Activated CD4-positive, alpha-beta T cell treated with anti-CD3 and anti-CD28 coated beads, Interleukin-10, Interleukin-2, amounts not matched to agents 100 ng/mL and 50 ng/mL, durations not matched to agents 16 hours and 8 hours (primary cell): Measurements from ENCODE around the gene CALN1.
"Not testable (repeated sequence)": the region's sequence is repeated elsewhere in the genome, so short reads cannot be mapped to it uniquely, and the experiment has no call there.

Experiments used
- DNase-seq: peaks from one replicate; pipeline ENCODE4 v3.0.0-alpha.2; 2020

CALN1 gene

DNA sequence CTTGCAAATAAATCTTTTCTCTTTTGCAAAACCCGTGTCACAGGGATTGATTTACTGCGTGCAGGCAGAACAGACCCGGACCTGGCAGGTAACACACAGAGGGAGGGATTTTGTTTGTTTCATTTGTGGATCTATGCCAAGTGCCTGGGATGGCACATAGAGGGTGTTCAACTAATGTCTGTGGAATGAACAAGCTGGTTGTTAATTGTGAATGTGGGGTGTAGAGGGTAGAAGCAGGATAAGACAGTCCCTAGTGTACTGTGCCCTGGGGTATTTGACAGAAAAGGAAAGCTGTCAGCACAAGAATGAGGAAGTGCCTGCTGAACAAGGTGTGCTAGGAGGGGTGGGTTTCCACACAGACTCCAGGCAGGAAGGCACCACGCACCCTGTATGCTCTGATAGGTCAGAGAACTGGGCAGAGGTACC lies 331.8 kb downstream of the CALN1 start:
- no peak for DNase-seq

DNA sequence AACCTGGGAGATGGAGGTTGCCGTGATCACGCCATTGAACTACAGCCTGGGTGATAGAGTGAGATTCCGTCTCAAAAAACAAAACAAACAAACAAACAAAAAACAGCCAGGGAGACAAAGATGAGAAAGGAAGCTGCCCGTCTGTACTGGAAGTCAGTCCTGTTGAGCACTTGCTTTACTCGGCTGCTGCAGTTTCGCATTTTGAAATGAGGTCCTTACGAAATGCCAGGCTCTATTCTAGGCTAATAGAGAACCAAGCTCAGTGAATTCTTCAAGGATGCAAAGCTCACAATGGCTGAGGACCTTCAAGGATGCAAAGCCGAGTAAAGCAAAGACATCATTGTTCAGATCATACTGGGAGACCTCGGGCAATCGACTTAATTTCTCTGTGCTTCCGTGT lies 333.3 kb downstream of the CALN1 start:
- DNase-seq, result no peak

DNA sequence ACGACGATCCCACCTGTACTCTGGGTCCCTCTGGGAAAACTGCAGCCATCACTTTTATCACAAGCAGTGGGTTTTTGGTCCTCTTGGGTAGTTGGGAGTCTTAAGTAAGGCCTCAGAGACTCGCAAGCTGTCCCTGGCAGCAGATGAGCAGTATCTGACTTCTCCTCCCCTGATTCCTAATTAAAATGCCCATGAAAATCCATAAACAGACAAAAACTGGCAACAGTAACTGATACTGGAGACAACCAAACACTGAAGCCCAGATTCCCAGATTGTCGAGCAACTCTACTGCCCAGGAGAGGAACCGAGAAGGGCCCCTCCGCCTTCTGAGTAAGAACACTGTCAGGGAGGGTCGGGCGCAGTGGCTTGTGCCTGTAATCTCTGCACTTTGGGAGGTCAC lies 333.8 kb downstream of the CALN1 start:
- DNase-seq, result no peak

DNA sequence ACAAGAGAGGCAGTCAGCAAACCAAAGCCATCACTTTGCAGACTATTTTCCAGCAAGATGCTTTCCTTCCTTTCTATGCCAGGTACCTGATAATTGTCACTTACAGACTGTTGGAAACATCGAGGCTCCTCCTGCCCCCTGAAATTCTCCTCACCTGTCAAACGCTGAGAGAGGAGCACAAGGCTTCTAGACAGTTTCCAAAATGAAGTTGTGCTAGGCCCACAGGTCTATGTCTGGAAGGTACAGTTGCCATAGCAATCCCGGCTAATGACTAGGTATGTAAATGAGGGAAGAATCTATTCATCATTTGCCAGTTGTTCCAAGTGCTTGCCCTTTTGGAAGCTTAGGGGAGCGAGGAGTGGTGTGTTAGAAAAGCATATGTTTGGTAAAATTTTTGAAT lies 334.4 kb downstream of the CALN1 start:
- no peak for DNase-seq

DNA sequence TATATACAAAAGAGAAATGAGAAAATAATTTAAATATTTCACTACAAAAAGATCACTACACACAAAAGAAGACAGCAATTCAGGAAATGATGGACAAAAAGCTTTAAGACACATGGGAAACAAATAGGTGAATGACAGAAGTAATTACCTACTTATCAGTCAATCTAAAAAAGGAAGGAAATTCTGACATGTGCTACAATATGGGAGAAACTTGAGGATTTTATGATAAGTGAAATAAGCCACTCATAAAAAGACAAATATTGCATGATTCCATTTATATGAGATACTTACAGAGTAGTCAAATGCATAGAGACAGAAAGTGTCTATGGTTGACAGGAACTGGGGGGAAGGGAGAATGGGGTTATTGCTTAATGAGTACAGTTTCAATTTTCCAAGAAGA lies 339.2 kb downstream of the CALN1 start:
- DNase-seq, result no peak

DNA sequence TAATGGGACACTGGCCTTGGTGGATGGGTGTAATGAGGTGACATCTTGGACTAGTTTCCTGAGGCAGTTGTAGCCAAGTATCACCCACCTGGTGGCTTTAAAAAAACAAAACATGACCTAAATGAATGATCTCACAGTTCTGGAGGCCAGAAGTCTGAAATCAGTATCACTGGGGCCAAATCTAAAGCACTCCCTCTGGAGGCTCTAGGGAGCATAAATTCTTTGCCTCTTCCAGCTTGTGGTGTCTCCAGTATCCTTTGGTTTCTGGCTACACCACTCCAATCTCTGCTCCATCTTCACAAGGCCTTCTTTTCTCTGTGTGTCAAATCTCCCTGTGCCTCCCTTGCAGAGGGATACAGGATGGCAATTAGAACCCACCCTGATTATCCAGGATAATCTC lies 342.9 kb downstream of the CALN1 start:
- no peak for DNase-seq

DNA sequence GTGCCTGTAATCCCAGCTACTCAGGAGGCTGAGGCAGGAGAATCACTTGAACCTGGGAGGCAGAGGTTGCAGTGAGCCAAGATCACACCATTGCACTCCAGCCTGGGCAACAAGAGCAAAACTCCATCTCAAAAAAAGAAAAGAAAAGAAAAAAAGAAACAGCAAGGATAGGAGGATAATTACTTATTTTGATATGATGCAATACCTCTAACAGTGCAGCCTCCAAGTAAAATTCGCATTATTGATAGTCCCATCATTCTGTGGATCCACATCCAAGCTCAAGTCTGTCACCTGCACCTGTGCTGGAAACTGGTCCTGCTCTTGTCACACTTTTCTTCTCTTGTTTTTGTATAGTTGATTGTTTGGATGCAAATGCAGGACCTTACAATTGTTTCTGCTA lies 346.4 kb downstream of the CALN1 start:
- not testable (repeated sequence) for DNase-seq

DNA sequence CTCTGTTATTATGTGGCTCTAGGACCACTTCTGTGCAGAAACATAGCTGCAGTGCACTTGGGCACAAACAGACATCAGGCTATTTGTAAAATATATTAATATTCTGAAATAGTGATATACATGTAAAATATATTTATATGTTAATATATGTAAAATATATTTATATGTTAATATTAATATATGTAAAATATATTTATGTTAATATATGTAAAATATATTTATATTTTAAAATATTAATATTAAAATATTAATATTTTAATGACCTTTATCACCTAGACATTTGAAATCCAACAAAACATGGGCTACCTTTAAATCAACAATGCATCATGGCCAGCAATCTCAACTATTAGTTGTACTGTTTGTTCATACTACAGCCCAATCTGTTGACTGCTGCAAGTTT lies 347.2 kb downstream of the CALN1 start:
- DNase-seq, result no peak

DNA sequence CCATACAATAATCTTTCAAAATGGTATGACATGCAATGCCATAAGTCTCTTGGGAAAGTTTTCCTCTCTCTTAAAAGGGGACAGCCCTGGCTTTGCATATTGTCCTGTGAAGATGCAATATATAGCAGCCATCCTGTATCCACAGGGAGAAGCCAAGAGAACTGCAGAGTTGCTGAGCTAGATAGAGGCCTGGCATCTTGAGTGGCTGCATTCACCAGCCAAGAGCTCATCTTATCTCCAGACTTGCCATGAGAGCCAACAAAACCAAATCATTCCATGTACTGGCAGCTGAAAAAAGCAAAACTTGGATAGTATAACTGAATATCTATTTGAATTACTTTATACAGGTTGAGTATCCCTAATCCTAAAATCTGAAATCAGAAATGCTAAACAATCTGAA lies 348.8 kb downstream of the CALN1 start:
- DNase-seq, result no peak

DNA sequence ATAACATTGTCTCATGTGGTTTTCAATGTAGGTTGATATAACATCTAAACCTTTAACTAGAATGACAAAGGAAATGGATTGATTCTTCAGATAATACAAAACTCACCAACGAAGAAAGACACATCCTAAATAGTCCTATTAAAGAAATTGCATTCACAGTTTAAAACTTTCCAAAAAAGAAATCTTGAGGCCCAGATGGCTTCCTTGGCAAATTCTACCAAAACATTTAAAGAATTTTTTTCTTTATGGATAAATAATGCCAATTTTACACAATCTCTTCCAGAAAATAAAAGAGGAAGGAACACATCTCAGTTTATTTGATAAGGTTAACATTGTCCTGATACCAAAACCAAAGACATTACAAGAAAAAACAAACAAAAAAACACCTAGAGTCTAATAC lies 349.5 kb downstream of the CALN1 start:
- DNase-seq, result no peak

DNA sequence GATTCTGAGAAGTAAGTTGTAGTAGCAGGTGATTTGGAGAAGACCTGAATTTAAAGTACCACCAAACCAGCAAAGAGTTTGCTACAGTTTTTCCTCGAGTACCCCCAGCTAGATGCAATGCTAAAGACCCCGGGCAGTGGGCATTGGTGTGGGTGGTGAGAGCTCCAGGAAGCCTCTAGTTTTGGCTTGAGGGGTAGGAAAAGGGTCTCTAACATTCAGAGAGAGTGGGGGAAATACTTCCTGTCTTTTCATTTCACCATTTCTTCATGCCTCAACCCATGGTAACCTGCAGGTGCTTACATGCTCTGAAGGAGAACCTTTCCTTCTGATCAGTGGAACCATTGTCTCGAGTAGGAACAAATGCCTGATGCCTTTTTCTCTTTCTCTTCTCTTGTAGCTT lies 352.2 kb downstream of the CALN1 start:
- DNase-seq, result no peak

DNA sequence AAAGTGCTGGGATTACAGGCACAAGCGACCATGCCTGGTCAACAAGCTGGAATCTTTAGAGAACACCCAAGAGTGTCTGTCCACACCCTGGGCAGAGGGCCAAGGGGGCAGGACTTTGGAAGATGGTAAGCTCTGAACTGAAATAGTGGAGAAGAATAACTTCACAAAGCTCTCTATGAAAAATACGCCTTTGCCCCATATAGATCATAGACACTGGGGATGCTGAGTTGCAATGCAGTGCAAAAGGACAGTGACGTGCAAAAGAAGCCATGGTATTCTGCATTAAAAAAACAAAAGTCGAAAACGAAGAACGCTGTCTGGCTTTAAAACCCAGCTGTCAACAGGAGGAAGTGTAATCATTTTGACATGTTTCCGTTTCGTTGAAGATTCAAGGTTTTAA lies 353.6 kb downstream of the CALN1 start:
- DNase-seq, result no peak

DNA sequence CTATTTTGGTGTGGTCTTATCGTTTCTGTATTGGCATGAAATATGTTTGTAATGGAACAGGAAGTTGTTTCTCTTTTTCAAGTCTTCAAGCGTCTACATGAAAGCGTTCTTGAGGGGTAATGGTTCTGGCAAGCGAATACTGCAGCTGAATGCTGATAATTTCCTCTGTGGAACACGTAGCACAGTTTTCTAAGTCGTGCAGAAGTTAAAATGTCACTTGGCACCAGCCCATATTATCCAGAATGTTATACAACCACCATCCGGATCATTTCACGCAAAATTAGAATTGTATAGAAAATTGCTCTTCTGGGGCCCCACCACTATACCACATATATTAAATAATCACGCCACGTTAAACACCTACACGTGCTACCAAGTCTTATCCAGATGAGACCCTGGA lies 354.3 kb downstream of the CALN1 start:
- DNase-seq, result no peak

DNA sequence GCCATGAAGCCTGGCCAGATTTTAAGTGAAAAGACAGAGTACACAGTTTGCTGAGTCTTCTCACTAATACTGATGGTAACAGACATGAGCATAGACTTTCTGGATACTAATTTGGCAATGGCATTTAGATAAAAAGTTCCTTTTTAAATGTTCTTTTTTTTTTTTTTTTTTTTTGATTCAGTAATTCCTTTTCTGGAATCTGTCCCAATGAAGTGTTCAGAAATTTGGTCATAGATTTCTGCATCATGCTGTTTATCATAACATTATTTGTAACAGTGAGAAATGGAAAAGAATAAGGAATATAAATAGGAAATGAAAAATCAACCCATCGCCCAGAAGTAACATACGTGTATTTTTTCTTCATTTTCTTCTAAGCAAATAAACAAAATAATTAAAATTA lies 354.9 kb downstream of the CALN1 start:
- no peak for DNase-seq

DNA sequence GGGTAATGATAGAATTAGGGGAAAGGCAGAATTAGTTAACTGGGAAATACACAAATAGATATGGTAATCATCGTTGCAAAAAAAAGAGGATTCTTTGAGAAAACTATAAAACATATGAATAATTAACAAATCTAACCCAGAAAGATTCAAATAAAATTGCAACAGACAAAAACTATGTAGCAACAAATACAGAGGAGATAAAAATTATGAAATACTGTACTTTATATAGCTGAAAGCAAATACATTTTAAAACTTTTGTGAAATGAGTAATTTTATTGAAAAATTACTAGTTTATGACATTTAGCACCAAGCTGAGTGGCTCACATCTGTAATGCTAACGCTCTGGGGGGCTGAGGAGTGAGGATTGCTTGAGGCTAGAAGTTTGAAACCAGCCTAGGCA lies 356.7 kb downstream of the CALN1 start:
- no peak for DNase-seq

DNA sequence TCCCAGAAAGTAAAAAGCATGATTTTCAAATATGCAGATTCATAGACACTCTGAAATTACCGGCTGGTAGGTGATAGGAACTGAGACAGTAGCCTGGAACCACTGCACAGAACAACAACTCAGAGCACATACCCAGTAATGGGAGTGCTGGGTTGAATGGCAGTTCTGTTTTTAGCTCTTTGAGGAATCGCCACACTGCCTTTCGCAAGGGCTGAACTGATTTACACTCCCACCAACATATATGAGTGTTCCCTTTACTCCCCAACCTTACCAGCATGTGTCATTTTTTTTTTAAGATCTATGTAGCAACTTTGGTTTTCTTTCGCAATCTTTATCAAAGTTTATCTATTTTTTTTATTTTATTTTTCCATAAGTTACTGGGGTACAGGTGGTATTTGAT lies 358.8 kb downstream of the CALN1 start:
- no peak for DNase-seq

DNA sequence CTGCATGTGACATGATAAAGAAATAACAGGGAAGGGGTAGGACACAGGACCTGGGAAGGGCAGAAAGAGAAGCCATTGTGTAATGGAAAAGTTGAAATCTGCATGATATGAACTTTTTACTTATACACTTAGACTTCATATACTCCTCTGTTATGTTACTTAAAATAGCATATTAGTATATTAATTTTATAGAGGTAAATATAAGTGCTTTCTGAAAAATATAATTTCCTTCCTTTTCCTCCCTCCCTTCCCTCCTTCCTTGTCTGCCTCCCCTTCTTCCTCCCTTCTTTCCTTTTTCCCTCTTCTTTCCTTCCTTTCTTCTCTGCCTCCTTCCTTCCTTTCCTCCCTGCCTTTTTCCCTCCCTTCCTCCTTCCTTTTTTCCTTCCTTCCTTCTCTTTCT lies 363.7 kb downstream of the CALN1 start:
- DNase-seq, result no peak

DNA sequence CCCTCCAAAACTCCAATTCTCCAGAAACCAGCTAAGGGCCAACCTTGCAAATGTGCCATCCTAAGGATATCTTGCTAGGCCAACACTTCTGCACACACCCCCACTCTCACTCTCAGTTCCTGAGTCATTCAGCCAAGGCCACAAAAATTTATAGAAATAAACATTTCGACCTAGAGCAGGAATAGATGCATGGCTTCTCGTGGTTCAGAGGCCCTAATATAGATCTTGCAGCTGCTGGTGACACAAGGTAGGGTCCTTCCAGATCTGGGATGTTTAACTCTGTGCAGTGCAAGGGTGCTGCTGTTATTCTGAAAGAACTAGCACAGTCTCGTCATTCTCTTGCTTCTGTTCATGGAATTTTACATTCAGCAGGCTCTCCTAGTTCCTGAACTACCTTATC lies 369.3 kb downstream of the CALN1 start:
- no peak for DNase-seq

DNA sequence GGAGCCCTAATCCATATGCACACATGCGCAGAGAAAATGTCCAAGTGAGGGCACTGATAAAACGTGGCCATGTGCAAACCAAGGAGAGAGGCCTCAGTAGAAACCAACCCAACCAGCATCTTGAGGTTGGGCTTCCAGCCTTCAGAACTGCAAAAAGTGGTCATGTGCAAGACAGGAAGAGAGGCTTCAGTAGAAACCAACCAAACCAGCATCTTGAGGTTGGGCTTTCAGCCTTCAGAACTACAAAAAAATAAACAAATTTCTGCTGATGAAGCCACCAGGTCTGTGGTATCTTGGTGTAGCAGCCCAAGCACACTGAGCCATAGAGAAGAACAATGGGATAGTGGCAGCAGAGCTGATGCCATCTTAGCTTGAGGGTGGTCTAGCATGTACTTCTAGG lies 371.5 kb downstream of the CALN1 start:
- no peak for DNase-seq

DNA sequence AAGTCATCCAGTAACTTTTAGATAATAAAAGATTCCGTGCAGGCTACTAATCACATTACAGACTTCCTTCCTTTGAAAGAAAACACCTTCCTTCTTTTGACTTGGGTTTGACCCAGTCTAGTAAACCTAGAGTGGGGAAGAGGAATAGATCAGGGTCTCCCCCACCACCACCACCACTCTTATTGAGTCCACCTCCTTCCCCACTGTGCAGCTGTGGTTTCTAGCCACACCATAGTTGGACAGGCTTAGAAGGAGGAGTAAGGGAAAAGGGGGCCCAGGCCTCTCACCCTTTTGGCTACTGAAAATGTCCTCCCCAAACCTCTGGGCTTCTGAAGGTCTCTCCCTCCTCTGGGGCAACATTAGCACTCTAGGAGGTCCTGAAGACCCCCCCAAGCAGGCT lies 372.7 kb downstream of the CALN1 start:
- no peak for DNase-seq

DNA sequence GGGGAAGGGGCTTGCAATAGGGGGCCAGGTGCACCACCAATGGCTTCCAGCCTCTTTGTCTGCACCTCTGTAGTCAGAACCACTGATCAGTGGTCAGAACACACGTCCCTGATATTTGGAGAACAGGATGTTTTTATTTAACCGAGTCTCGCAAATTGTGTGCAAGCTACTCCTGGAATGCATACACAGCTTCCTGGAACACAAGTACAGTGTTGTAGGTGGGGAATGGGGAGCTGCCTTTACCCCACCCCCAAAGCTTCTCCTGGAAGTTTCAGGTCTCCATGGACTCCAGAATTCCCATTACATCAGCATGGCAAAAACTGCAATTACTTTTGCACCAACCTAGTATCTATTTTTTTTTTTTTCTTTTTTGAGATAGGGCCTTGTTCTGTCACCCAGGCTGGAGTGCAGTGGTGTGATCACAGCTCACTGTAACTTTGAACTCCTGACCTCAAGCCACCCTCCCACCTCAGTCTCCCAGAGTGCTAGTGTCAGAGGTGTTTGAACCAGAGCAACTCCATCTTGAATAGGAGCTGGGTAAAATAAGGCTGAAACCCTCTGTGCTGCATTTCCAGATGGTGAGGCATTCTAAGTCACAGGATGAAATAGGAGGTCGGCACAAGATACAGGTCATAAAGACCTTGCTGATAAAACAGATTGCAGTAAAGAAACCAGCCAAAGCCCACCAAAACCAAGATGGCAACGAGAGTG lies 374.0 kb downstream of the CALN1 start:
- no peak for DNase-seq

DNA sequence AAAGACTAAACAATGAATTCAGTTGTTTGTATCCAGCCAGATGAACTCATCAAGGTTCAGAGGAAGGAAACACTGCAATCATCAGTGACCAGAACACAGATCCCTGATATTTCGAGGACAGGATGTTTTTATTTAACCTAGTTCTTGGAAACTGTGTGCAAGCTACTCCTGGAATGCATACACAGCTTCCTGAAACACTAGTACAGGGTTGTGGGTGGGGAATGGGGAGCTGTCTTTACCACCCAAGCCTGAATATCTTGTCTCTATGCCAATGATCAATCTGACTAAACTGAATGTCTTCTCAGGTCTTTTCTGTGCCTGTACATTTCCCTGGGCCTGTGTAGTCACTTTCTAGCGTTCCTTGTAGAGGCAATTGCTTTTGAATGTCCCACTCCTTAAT lies 374.6 kb downstream of the CALN1 start:
- DNase-seq, result no peak

DNA sequence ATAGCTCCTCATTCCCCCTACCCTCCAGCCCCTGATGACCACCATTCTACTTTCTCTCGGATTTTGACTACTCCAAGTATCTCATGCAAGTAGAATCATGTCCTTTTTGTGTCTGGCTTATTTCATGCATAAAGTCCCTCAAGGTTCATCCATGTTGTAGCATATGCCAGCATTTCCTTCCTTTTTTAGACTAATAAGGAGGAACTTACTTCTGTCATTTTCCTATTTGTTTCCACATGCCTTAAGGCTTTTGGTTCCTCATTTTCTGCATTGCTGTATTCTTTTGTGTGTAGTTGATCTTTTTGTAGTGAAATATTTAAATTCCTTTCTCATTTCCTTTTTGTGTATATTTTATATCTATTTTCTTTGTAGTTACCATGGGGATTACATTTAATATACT lies 376.9 kb downstream of the CALN1 start:
- no peak for DNase-seq

DNA sequence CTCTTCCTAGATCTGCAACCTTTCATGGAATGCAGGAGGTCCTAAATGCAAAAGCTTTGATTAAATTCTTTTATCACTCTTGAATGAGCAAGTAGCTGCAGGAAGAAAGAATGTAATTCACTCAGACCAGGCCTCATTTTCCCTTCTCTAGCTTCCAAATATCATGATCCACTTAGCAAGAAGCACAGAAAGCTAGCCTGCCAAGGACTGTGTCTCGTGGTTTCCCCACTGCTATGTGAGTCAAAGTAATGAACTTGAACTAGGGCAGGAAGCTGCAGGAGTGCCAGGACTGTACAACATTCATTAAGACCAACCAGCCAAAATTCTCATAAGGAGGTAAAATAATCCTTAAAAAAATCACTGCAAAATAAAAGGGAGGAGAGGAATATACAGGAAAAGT lies 379.2 kb downstream of the CALN1 start:
- DNase-seq, result no peak

DNA sequence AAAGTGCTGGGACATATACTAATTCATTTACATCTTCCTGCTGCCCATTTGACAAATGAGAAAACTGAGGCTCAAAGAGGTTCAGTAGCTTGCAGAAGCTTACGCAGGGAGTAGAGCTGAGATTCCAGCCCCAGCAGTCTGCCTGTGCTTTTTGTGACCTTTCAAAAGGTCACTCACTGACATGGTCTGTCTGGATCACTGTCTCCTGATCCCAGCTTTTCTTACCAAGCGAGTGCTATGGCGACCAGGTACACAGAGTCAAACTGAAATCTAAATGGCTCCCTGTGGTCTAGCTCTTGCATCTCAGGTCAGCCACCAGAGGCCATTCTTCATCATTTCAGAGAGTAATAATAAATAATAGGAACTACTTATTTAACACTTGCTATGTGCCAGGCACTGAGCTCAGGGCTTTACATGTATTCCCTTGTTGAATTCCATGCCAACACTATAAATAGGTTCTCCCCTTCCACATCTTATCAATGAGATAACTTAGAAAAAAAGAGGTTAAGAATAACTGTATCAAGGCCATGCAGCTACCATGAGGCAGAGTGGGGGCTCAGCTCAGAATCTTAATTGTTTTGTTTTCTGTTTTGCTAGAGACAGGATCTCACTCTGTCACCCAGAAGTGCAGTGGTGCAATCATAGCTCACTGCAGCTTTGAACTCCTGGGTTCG lies 381.0 kb downstream of the CALN1 start:
- no peak for DNase-seq
